ENCODE data around the gene FAM120B.

FAM120B gene

DNA sequence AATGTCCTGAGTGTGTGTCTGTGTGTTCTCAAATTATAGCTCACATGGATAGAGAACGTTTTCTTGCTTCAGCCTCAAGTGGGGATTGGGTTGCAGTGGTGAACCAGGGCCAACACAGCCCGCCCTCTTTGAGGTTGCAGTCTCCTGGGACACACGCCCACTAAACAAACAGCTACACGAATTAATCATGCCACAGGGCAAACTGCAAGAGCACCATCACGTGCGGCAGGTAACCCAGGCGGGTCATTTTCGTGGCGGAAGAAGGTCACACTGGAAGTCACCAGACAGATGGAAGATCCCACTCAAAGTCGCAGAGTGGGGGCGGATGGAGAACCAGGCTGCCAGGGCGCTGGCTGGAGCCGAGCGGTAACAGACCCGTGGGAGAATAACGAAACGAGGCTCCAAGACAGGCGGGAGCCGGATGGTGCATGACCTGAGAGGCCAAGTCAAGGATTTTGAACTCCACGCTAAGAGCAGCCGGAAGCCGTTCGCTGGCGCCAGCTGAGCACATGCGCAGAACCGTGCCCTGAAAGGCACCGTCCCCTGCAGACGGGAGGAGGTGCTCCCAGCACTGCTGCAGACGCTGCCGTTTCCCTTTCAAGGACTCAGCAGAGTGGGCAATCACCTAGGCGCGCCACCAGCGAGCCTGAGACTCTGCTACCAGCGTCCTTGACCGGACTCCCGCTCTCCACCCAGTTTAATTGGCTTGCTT is 26.4 kb upstream of the FAM120B start:
- H3K9ac ChIP-seq (ENCODE audit: low read length in 5 of 5): peak overlapping the region in 1 of 5 donors; percentile 29

GRCh38 chr6:170280689-170281045 is 25.9 kb upstream of the FAM120B start:
- no peak overlapping the region for H3K27ac ChIP-seq (ENCODE audit: low read depth, low read length)
- peaks cover 0 to 39% (median 27%) of the 10 kb centered on the region in 5 donors for H3K36me3 ChIP-seq (ENCODE audit: control insufficient read depth in 5 of 5, insufficient read depth in 5 of 5, low read length in 5 of 5)
- peak overlapping the region in 1 of 5 donors; percentile 19 for H3K9ac ChIP-seq (ENCODE audit: low read length in 5 of 5)
- no peaks in the 10 kb centered on the region for H3K9me3 ChIP-seq (ENCODE audit: control insufficient read depth in 5 of 5, low read length in 5 of 5)
- peak overlapping the region; percentile 61 to 83 (median 65) for H3K4me3 ChIP-seq (ENCODE audit: low read depth in 1 of 5, low read length in 5 of 5)
- H3K4me1 ChIP-seq (ENCODE audit: control insufficient read depth in 5 of 5, insufficient read depth in 5 of 5, low read length in 5 of 5): peaks cover 2 to 53% (median 30%) of the 10 kb centered on the region in 5 donors
- H3K27me3 ChIP-seq (ENCODE audit: control insufficient read depth in 5 of 5, insufficient read depth in 4 of 5, low read length in 5 of 5): peaks cover 0 to 4% (median 0%) of the 10 kb centered on the region in 5 donors

More for the DNA sequence above, 26.4 kb upstream of the FAM120B start:
- Histone ChIP-seq H3K27me3 (ENCODE audit: control insufficient read depth in 5 of 5, insufficient read depth in 4 of 5, low read length in 5 of 5) (peaks cover 0 to 3% (median 0%) of the 10 kb centered on the region in 5 donors), H3K4me3 (ENCODE audit: low read depth in 1 of 5, low read length in 5 of 5) (peak overlapping the region; percentile 61 to 83 (median 65)), H3K36me3 (ENCODE audit: control insufficient read depth in 5 of 5, insufficient read depth in 5 of 5, low read length in 5 of 5) (peaks cover 0 to 33% (median 22%) of the 10 kb centered on the region in 5 donors), H3K27ac (ENCODE audit: low read depth, low read length) (no peak overlapping the region), H3K9me3 (ENCODE audit: control insufficient read depth in 5 of 5, low read length in 5 of 5) (no peaks in the 10 kb centered on the region), H3K4me1 (ENCODE audit: control insufficient read depth in 5 of 5, insufficient read depth in 5 of 5, low read length in 5 of 5) (peaks cover 5 to 59% (median 35%) of the 10 kb centered on the region in 5 donors)

DNA sequence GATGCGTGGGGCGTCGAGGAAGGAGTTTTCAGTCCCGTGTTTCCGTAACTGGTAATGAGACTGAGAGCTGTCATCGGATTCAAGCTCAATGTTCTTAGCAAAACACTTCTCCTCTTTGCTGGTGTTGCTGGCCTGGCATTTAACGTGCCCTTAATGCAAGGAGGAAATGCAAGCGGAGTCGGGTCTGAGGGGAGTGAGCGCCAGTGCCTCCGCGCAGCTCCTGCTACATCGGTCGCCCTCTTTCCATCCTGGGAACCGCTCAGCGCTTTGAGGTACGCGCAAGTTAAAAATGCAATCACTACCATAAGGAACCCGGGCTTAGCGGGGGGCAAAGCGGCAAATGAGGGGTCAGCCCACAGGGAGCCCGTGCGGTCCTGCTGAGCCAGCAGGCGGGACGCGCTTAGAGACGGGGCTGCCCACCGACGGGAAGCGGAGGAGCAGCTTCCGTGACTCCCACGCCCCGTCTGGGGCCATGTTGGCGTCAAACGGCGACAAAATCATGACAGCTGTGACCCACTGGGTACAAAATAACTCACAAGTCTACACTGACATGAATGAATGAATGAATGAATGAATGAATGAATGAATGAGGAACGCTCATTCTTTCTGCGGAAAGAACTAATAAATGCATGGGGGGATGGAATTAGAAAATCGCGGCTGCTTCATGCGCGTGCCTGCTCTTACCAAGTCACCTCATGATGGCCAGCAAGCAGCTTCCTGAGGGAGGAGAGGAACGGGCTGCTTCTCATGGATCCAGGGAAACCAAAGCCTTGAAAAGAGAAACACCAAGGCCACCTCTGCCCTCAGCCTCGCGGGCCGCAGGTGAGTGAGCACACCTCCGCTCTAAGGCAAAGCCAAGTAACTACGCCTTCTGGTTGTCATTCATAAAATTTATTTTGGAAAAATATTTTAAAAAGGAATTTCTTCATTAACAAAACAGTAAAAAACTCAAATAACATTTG is 24.9 kb upstream of the FAM120B start:
- Histone ChIP-seq H3K4me1 (ENCODE audit: control insufficient read depth in 5 of 5, insufficient read depth in 5 of 5, low read length in 5 of 5) (peaks cover 0 to 48% (median 21%) of the 10 kb centered on the region in 5 donors), H3K36me3 (ENCODE audit: control insufficient read depth in 5 of 5, insufficient read depth in 5 of 5, low read length in 5 of 5) (peaks cover 0 to 44% (median 33%) of the 10 kb centered on the region in 5 donors), H3K27ac (ENCODE audit: low read depth, low read length) (no peak overlapping the region), H3K27me3 (ENCODE audit: control insufficient read depth in 5 of 5, insufficient read depth in 4 of 5, low read length in 5 of 5) (peaks cover 0 to 8% (median 0%) of the 10 kb centered on the region in 5 donors), H3K4me3 (ENCODE audit: low read depth in 1 of 5, low read length in 5 of 5) (no peak overlapping the region), H3K9ac (ENCODE audit: low read length in 5 of 5) (no peak overlapping the region), H3K9me3 (ENCODE audit: control insufficient read depth in 5 of 5, low read length in 5 of 5) (no peaks in the 10 kb centered on the region)

GRCh38 chr6:170282512-170283158 is 23.9 kb upstream of the FAM120B start:
- Histone ChIP-seq H3K27me3 (ENCODE audit: control insufficient read depth in 5 of 5, insufficient read depth in 4 of 5, low read length in 5 of 5) (peaks cover 0 to 16% (median 2%) of the 10 kb centered on the region in 5 donors), H3K9me3 (ENCODE audit: control insufficient read depth in 5 of 5, low read length in 5 of 5) (no peaks in the 10 kb centered on the region), H3K9ac (ENCODE audit: low read length in 5 of 5) (no peak overlapping the region), H3K27ac (ENCODE audit: low read depth, low read length) (no peak overlapping the region), H3K4me3 (ENCODE audit: low read depth in 1 of 5, low read length in 5 of 5) (no peak overlapping the region), H3K4me1 (ENCODE audit: control insufficient read depth in 5 of 5, insufficient read depth in 5 of 5, low read length in 5 of 5) (peaks cover 1 to 48% (median 26%) of the 10 kb centered on the region in 5 donors), H3K36me3 (ENCODE audit: control insufficient read depth in 5 of 5, insufficient read depth in 5 of 5, low read length in 5 of 5) (peaks cover 0 to 48% (median 38%) of the 10 kb centered on the region in 5 donors)

- Histone ChIP-seq H3K9me3 (ENCODE audit: control insufficient read depth in 5 of 5, low read length in 5 of 5) (no peaks in the 10 kb centered on the region), H3K36me3 (ENCODE audit: control insufficient read depth in 5 of 5, insufficient read depth in 5 of 5, low read length in 5 of 5) (peaks cover 0 to 51% (median 44%) of the 10 kb centered on the region in 5 donors), H3K4me3 (ENCODE audit: low read depth in 1 of 5, low read length in 5 of 5) (no peak overlapping the region), H3K4me1 (ENCODE audit: control insufficient read depth in 5 of 5, insufficient read depth in 5 of 5, low read length in 5 of 5) (peaks cover 5 to 48% (median 34%) of the 10 kb centered on the region in 5 donors), H3K27ac (ENCODE audit: low read depth, low read length) (no peak overlapping the region), H3K27me3 (ENCODE audit: control insufficient read depth in 5 of 5, insufficient read depth in 4 of 5, low read length in 5 of 5) (peaks cover 0 to 24% (median 8%) of the 10 kb centered on the region in 5 donors), H3K9ac (ENCODE audit: low read length in 5 of 5) (no peak overlapping the region)
Observed at GRCh38 chr6:170283212-170284081, 23.1 kb upstream of the FAM120B start.

DNA sequence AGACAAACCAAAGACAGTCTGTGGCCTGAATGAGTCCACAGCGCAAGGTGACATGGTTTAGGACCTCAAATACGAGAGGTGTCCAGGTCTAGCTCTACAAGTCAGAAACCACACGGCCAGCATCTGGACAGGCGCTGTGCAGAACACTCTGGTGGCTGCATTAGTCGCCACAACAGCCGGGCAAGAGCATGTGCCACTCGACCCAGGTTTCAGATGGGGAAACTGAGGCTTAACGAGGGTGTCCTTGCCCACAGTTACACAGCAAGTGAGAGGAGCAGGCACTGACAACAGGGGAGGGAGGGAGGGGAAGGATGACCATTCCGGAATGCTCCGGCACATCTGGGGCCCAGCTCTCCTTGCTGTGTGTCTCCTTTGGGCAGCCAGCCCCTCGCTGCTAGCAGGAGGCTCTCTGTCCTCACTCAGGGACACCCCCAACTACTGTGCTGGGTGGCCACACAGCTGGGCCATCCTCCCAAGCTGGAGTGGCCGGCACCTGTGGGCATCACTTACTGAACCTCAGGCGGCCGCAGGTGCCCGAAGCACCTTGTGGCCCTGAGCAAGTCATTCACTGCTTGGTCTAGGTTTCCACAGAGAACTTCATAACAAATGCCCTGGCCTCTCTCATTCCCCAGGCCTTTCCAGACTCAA is 22.3 kb upstream of the FAM120B start:
- H3K27me3 ChIP-seq (ENCODE audit: control insufficient read depth in 5 of 5, insufficient read depth in 4 of 5, low read length in 5 of 5): peaks cover 0 to 30% (median 12%) of the 10 kb centered on the region in 5 donors
- H3K27ac ChIP-seq (ENCODE audit: low read depth, low read length): no peak overlapping the region
- peaks cover 5 to 48% (median 37%) of the 10 kb centered on the region in 5 donors for H3K4me1 ChIP-seq (ENCODE audit: control insufficient read depth in 5 of 5, insufficient read depth in 5 of 5, low read length in 5 of 5)
- no peak overlapping the region for H3K9ac ChIP-seq (ENCODE audit: low read length in 5 of 5)
- peaks cover 0 to 51% (median 44%) of the 10 kb centered on the region in 5 donors for H3K36me3 ChIP-seq (ENCODE audit: control insufficient read depth in 5 of 5, insufficient read depth in 5 of 5, low read length in 5 of 5)
- no peaks in the 10 kb centered on the region for H3K9me3 ChIP-seq (ENCODE audit: control insufficient read depth in 5 of 5, low read length in 5 of 5)
- H3K4me3 ChIP-seq (ENCODE audit: low read depth in 1 of 5, low read length in 5 of 5): no peak overlapping the region

GRCh38 chr6:170284866-170285469 is 21.6 kb upstream of the FAM120B start:
- H3K36me3 ChIP-seq (ENCODE audit: control insufficient read depth in 5 of 5, insufficient read depth in 5 of 5, low read length in 5 of 5): peaks cover 0 to 51% (median 44%) of the 10 kb centered on the region in 5 donors
- no peaks in the 10 kb centered on the region for H3K9me3 ChIP-seq (ENCODE audit: control insufficient read depth in 5 of 5, low read length in 5 of 5)
- no peak overlapping the region for H3K4me3 ChIP-seq (ENCODE audit: low read depth in 1 of 5, low read length in 5 of 5)
- peaks cover 5 to 48% (median 40%) of the 10 kb centered on the region in 5 donors for H3K4me1 ChIP-seq (ENCODE audit: control insufficient read depth in 5 of 5, insufficient read depth in 5 of 5, low read length in 5 of 5)
- H3K9ac ChIP-seq (ENCODE audit: low read length in 5 of 5): no peak overlapping the region
- H3K27me3 ChIP-seq (ENCODE audit: control insufficient read depth in 5 of 5, insufficient read depth in 4 of 5, low read length in 5 of 5): peaks cover 0 to 30% (median 16%) of the 10 kb centered on the region in 5 donors
- H3K27ac ChIP-seq (ENCODE audit: low read depth, low read length): no peak overlapping the region

- Histone ChIP-seq H3K9me3 (ENCODE audit: control insufficient read depth in 5 of 5, low read length in 5 of 5) (no peaks in the 10 kb centered on the region), H3K27ac (ENCODE audit: low read depth, low read length) (no peak overlapping the region), H3K36me3 (ENCODE audit: control insufficient read depth in 5 of 5, insufficient read depth in 5 of 5, low read length in 5 of 5) (peaks cover 0 to 51% (median 44%) of the 10 kb centered on the region in 5 donors), H3K4me1 (ENCODE audit: control insufficient read depth in 5 of 5, insufficient read depth in 5 of 5, low read length in 5 of 5) (peaks cover 5 to 48% (median 39%) of the 10 kb centered on the region in 5 donors), H3K4me3 (ENCODE audit: low read depth in 1 of 5, low read length in 5 of 5) (no peak overlapping the region), H3K9ac (ENCODE audit: low read length in 5 of 5) (no peak overlapping the region), H3K27me3 (ENCODE audit: control insufficient read depth in 5 of 5, insufficient read depth in 4 of 5, low read length in 5 of 5) (peaks cover 0 to 30% (median 16%) of the 10 kb centered on the region in 5 donors)
Observed at GRCh38 chr6:170285482-170285881, 21.1 kb upstream of the FAM120B start.

All from subcutaneous abdominal adipose tissue (tissue), 5 donors.